HG03457 (cell line): ENCODE results near the gene FOXS1.
A peak's percentile ranks its signal among the peaks of the same experiment; 100 is the strongest.
"Not testable (repeated sequence)": the region's sequence is repeated elsewhere in the genome, so short reads cannot be mapped to it uniquely, and the experiment has no call there.

ENCODE experiments used
- ATAC-seq: cut with Tn5 transposase; IDR thresholded peaks from one replicate; pipeline ENCODE4 v1.9.1; 2021; ENCODE audit warnings: moderate number of reproducible peaks; ENCODE audit not compliant: unreplicated experiment

FOXS1 gene

GRCh38 chr20:31840906-31841816 lies 4.2 kb downstream of the FOXS1 start:
- no peak for ATAC-seq

DNA sequence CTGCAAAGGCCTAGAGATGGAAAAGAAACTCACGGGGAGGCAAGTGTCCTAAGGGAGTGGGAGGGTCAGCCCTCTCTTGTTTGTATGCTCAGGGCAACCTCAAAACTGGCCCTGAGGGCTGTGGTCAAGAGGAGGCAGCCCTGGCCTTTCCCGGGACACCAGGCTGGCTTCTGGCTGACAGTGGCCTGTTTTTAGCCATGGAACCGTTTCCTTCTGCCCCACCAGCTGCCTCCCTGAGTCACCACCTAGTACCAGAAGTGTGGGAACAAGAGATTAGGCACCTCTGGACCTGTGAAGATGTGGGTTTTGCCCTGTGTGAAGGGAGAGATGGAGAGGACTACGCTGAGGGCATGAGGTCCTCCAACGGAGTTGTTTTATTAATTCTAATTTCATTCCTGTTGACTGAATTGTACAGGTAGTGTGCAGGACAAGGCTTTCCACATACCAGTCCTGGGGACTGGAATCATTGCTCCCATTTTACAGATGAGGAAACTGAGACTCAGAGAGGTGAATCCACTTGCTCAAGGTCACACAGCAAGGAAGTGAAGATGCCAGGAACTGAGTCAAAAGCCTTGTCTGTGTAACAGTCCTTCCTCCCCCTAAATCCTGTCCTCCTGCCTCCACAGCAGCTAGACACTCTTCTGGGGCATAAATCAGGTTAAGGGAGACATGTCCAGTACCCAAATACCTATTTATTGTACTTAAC lies 5.5 kb downstream of the FOXS1 start:
- no peak for ATAC-seq

- ATAC-seq, result no peak
Measured at GRCh38 chr20:31838646-31839292, 6.6 kb downstream of the FOXS1 start.

GRCh38 chr20:31837896-31838397 lies 7.5 kb downstream of the FOXS1 start:
- ATAC-seq, result no peak

- ATAC-seq, result no peak
Measured at GRCh38 chr20:31836853-31837608, 8.4 kb downstream of the FOXS1 start.

GRCh38 chr20:31835977-31836852 lies 9.2 kb downstream of the FOXS1 start:
- ATAC-seq, result peak; percentile 73

- ATAC-seq, result no peak
Measured at GRCh38 chr20:31835554-31835953, 9.8 kb downstream of the FOXS1 start.

DNA sequence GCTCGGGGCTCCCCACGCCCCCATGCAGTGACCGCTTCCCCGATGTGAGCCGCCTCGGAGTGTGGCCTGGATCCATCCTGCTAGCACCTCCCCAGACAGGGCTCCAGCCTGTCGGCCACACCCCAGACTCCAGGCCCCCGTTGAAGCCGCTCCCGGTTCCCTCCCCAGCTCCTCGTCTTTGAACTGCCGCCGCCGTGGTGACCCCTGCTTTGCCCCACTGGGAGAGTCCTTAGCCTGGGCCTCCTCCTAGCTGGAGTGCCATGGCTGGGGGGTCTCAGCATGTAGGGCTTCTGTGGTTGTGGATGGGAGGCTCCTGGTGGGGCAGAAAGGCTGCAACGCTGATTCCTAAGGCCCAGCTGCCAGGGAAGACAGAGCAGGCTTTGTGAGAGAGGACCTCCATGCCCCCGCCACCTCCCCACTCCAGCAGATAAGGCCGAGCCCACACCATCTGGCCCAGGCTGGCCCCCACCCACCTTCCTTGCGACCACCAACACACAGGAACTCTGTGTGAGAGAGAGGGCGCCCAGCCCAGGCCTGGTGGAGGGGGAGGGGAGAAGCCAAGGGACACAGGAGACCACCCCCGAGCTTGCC lies 11.4 kb downstream of the FOXS1 start:
- no peak for ATAC-seq

GRCh38 chr20:31833130-31833930 lies 12.1 kb downstream of the FOXS1 start:
- no peak for ATAC-seq

DNA sequence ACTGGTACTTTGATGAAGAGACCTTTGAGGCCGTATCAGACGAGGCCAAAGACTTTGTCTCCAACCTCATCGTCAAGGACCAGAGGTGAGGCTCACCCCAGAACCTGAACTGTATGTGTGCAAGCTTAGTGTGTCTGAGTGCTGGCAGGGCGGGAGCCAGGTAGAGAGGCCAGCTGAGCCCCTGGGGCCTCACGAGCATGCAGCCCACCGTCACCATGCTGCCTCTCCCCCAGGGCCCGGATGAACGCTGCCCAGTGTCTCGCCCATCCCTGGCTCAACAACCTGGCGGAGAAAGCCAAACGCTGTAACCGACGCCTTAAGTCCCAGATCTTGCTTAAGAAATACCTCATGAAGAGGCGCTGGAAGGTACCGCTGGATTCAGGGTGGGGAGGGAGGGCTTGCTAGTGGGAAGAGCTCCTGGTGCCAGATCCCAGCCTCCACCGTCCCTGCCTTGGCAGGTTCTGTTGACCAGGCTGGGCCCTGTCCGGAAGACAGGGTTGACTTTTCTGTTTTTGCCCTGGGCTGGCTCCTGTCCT lies 13.6 kb downstream of the FOXS1 start:
- no peak for ATAC-seq

- ATAC-seq, result no peak
Measured at GRCh38 chr20:31831211-31831610, 14.2 kb downstream of the FOXS1 start.

GRCh38 chr20:31830406-31830981 lies 14.9 kb downstream of the FOXS1 start:
- ATAC-seq, result no peak

- no peak for ATAC-seq
Measured at GRCh38 chr20:31829731-31830130, 15.7 kb downstream of the FOXS1 start.

- ATAC-seq, result not testable (repeated sequence)
Measured at GRCh38 chr20:31828016-31828415, 17.4 kb downstream of the FOXS1 start.

DNA sequence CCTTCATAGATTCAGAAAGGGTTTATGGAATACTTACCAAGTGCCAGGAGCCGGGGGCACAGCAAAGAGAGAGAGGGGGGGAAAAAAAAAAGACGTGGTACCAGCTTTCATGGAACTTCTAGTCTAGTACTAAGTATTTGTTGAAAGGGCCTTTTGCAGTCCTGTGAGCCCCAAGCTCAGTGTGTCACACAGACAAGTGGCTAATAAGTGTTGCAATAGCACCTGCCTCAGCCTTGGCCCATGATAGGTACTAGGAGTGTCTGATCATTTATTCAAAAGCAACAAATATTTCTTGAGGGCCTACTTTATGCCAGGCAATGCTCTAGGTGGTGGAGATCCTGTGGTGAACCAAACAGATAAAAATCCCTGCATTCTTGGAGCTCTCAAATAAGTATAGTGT lies 18.3 kb downstream of the FOXS1 start:
- ATAC-seq, result no peak

DNA sequence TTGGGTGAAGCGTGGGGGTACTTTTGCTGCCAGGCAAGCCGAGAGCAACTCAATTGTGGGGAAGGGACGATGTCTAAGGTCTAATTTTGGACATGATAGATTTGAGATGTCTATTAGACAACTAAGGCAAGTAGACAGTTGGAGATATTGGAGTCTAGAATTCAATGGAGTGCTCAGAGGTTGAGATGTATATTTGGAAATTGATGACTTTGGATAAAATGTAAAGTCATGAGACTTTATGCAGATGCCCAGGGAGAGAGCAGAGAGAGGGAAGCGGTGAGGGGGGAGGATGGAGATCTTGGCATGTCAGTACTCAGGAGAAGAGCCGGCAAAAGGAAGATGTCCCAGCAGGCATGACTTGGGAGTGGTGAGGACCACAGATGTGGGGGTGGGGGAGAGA lies 19.3 kb downstream of the FOXS1 start:
- no peak for ATAC-seq

DNA sequence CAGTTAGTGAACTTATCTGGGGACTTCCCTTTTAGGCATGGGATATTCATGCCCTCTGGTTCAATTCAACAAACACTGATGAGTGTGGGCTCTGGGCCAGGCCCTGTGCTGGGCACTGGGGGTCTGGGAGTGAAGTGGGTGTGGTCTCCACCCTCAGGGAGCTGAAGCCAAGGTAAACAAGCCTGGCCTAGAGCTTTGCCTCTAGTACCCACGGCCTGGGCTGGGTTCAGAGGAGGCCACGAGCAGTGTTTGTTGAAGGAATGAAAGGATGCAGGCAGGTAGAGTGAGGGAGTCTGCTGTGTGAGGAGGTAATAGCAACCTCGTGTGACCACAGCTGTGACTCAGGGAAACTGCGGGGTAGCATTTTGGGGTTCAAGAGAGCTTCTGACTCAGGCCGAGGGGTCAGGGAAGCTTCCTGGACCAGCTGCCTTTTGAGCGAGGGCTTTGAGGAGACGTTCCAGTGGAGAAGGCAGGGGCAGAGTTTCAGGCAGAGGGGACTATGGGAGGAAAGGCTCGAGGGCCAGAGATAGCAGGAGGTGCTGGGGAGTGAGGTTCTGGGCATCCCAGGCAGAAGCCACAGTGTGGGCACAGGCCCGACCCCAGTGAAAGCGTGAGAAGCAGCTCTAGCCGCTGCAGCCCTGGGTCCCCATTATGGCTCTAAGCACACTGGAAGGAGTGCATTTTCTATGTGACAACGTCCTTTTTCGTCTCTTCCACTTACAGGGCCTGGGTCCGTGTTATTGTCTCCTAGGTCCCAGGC lies 20.7 kb downstream of the FOXS1 start:
- ATAC-seq, result no peak
